Erythroblast (primary cell): Measurements from ENCODE around the gene PPP1R37.

Experiments
- GATA1 ChIP-seq: IDR thresholded peaks from 2 replicates; pipeline ENCODE4 v1.6.1; 2011; ENCODE audit warnings: low read depth, mild to moderate bottlenecking, control low read depth, low read length, moderate library complexity
- POLR2A ChIP-seq: IDR thresholded peaks from 2 replicates; pipeline ENCODE4 v1.6.1; 2011; ENCODE audit warnings: mild to moderate bottlenecking, low read length

DNA sequence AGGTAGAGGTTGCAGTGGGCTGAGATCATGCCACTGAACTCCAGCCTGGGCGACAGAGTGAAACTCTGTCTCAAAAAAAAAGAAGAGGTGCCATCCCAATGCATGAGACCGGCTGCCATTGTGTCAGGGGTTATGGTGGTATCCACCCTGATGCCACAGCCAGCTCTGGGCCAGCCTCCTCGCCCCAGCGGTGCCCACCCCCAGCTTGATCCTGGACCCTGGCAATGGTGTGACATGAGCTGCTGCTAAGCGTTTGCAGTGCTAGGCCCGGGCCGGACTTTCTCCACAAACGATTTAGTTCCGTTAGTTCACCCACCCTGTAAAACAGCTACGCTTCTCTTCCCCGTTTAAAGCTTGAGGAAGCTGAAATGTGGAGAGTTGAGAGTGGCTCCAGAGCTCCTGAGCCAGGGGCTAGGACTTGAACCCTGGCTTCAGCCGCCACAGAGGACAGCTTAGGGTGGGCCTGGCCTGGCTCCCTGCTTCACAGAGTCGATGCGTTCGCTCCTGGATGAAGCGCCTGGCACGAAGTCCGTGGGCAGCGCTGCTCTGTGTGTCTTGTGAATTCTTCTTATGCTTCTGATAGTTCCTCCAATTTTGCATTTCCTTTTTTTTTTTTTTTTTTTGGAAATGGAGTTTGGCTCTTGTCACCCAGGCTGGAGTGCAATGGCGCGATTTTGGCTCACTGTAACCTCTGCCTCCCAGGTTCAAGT, 42.4 kb downstream of the PPP1R37 start:
- TF ChIP-seq POLR2A = no peak
- TF ChIP-seq GATA1 = no peak
